Astrocyte (in vitro differentiated cells and primary cell): ENCODE data around the gene MAPK1IP1L. TPM values are rescaled to one million over a fixed set of nuclear protein-coding genes. Genes with fewer than 3 reads are reported as not detected.

ENCODE experiments used
- DNase-seq: peaks from one replicate; pipeline ENCODE4 v3.0.0-alpha.2; 2010; ENCODE audit warnings: low read depth
- FAIRE-seq: peaks from 2 replicates; lab custom pipeline; 2011; peaks lifted over from hg19 to GRCh38; lab: Jason Lieb, UNC
- H2AFZ ChIP-seq: 2 replicates; pipeline ENCODE4 v1.6.0; 2012; ENCODE audit warnings: low read depth, low read length, inconsistent platforms
- H3K27ac ChIP-seq: 2 replicates; pipeline ENCODE4 v1.5.1; 2011; ENCODE audit warnings: low read depth, low read length, inconsistent platforms
- H3K27me3 ChIP-seq: 2 replicates; pipeline ENCODE4 v1.6.0; 2011; ENCODE audit warnings: low read length, inconsistent platforms; ENCODE audit not compliant: insufficient read depth
- H3K36me3 ChIP-seq: 2 replicates; pipeline ENCODE4 v1.5.1; 2011; ENCODE audit warnings: low read length, inconsistent platforms; ENCODE audit not compliant: insufficient read depth
- H3K4me1 ChIP-seq: 2 replicates; pipeline ENCODE4 v1.5.1; 2011; ENCODE audit warnings: low read length, inconsistent platforms; ENCODE audit not compliant: insufficient read depth
- H3K4me2 ChIP-seq: 2 replicates; pipeline ENCODE4 v1.6.0; 2012; ENCODE audit warnings: low read length, inconsistent platforms
- H3K4me3 ChIP-seq: 2 replicates; pipeline ENCODE4 v1.5.1; 2011; ENCODE audit warnings: low read depth, mild to moderate bottlenecking, low read length, inconsistent platforms; ENCODE audit not compliant: insufficient read depth
- H3K79me2 ChIP-seq: 2 replicates; pipeline ENCODE4 v1.6.0; 2012; ENCODE audit warnings: mild to moderate bottlenecking, low read length, inconsistent platforms; ENCODE audit not compliant: insufficient read depth
- H3K9ac ChIP-seq: 2 replicates; pipeline ENCODE4 v1.6.0; 2012; ENCODE audit warnings: mild to moderate bottlenecking, low read length, inconsistent platforms
- H3K9me3 ChIP-seq: 2 replicates; pipeline ENCODE4 v1.5.1; 2012; ENCODE audit warnings: low read depth, mild to moderate bottlenecking, low read length, inconsistent platforms; ENCODE audit not compliant: insufficient read depth
- H4K20me1 ChIP-seq: 2 replicates; pipeline ENCODE4 v1.6.0; 2012; ENCODE audit warnings: low read length, inconsistent platforms; ENCODE audit not compliant: insufficient read depth
- H3K27ac Mint-ChIP-seq: one replicate; pipeline ENCODE4 v1.8.0; 2021; ENCODE audit warnings: mild to moderate bottlenecking, mixed read lengths; ENCODE audit not compliant: unreplicated experiment
- H3K27me3 Mint-ChIP-seq: one replicate; pipeline ENCODE4 v1.8.0; 2021; ENCODE audit warnings: low read depth, mixed read lengths; ENCODE audit not compliant: unreplicated experiment
- H3K36me3 Mint-ChIP-seq: one replicate; pipeline ENCODE4 v1.8.0; 2021; ENCODE audit warnings: low read depth, mixed read lengths; ENCODE audit not compliant: unreplicated experiment
- H3K4me1 Mint-ChIP-seq: one replicate; pipeline ENCODE4 v1.8.0; 2021; ENCODE audit warnings: low read depth, mixed read lengths; ENCODE audit not compliant: unreplicated experiment
- H3K4me3 Mint-ChIP-seq: one replicate; pipeline ENCODE4 v1.8.0; 2021; ENCODE audit warnings: mild to moderate bottlenecking, moderate library complexity, mixed read lengths; ENCODE audit not compliant: unreplicated experiment
- H3K9me3 Mint-ChIP-seq: one replicate; pipeline ENCODE4 v1.8.0; 2021; ENCODE audit warnings: mild to moderate bottlenecking, mixed read lengths; ENCODE audit not compliant: unreplicated experiment
- EZH2 ChIP-seq: IDR thresholded peaks from 2 replicates; pipeline ENCODE4 v1.6.1; 2012; ENCODE audit warnings: mild to moderate bottlenecking, low read length, inconsistent platforms; ENCODE audit not compliant: insufficient read depth
- total RNA-seq: library from RNA; stranded (reverse); gene quantifications from 2 replicates; pipeline ENCODE4 v1.2.1, GENCODE V29; 2021
- TF ChIP-seq, protein P1 (sequence below): IDR thresholded peaks from 2 replicates; pipeline ENCODE4 v1.5.1; 2011; ENCODE audit warnings: low read depth, mild to moderate bottlenecking, inconsistent platforms, low read length, moderate library complexity; ENCODE audit not compliant: insufficient read depth

Gene MAPK1IP1L
- total RNA-seq, 1 donor from 2014 or later, result 111 TPM

DNA sequence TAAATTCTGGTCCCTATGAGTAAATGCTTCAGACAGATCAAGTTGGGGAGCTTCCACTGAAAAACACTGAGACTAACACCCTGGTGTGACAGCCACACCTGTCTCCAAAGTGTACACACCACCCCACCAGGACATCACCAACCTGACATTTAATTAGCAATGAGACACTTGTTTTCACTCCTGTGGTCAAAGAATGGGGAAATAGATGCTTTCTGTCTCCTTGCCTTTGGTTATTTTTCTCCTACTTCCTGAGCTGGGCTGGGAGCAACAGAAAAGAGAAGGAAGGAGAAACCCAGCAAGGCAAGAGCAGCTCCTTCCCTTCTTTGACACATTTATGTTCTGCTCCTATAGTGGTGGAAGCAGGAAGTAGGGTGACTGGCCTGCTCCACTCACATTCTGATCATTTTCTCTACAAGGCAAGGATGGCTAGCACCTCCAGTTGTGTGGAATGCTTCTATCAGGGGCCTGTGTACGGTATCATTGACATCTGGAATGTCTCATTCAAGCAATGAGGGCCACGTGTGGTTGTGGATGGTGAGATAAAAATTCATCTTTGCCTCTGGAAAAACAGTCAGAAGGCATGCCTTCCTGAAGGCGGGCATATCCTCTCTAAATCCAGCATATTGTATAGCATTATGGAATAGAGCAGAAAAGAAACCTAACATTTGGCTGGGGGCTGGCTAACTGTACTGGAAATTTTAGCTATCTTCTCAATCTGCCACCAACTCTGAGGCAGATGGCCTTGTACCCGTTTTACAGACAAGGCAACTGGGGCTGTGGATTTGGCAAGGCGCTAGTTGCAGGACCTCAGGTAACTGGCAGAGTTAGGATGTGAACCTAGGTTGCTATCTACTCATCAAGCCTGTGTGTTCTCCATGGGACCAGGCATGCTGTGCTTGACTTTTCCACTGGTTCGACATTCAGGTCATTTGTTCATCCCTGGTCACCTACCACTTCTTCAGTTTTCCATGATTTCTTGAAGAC, 52.8 kb downstream of the MAPK1IP1L start:
- H3K9ac ChIP-seq, result peak overlapping the region; percentile 82
- peaks cover 44% of the 10 kb centered on the region for H3K4me1 ChIP-seq
- TF ChIP-seq EZH2, result no peak
- TF ChIP-seq, protein P1, sequence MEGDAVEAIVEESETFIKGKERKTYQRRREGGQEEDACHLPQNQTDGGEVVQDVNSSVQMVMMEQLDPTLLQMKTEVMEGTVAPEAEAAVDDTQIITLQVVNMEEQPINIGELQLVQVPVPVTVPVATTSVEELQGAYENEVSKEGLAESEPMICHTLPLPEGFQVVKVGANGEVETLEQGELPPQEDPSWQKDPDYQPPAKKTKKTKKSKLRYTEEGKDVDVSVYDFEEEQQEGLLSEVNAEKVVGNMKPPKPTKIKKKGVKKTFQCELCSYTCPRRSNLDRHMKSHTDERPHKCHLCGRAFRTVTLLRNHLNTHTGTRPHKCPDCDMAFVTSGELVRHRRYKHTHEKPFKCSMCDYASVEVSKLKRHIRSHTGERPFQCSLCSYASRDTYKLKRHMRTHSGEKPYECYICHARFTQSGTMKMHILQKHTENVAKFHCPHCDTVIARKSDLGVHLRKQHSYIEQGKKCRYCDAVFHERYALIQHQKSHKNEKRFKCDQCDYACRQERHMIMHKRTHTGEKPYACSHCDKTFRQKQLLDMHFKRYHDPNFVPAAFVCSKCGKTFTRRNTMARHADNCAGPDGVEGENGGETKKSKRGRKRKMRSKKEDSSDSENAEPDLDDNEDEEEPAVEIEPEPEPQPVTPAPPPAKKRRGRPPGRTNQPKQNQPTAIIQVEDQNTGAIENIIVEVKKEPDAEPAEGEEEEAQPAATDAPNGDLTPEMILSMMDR, result no peak
- H3K4me2 ChIP-seq, result peak overlapping the region; percentile 77
- H3K9me3 ChIP-seq, result peaks cover 8% of the 10 kb centered on the region
- Mint-ChIP-seq H3K4me1 (peaks cover 39% of the 10 kb centered on the region), H3K4me3 (no peak overlapping the region), H3K9me3 (peaks cover 17% of the 10 kb centered on the region), H3K36me3 (no peaks in the 10 kb centered on the region), H3K27me3 (no peaks in the 10 kb centered on the region), H3K27ac (peak overlapping the region; percentile 99)
- no peak overlapping the region for H3K4me3 ChIP-seq
- H3K79me2 ChIP-seq, result no peaks in the 10 kb centered on the region
- no peak overlapping the region for H2AFZ ChIP-seq
- FAIRE-seq, result no peak
- H3K36me3 ChIP-seq, result no peaks in the 10 kb centered on the region
- H3K27ac ChIP-seq, result peak overlapping the region; percentile 97
- H3K27me3 ChIP-seq, result no peaks in the 10 kb centered on the region
- no peaks in the 10 kb centered on the region for H4K20me1 ChIP-seq
- no peak for DNase-seq

DNA sequence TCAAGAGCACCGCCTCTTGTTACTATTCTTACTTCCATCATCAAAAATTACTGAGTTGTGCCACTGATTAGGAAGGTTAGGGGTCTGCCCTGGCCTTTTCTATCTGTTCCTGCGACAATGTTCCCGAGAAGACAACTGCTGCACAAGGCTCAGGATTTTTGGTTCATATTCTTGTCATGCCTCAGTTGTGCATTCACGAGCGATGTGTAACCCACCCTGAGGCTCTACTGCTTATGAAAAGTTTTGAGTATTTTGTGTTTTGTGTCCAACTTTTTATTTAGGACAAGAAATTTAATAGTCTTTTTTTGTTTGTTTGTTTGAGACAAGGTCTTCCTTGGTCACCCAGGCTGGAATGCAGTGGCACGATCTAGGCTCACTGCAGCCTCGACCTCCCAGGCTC, 54.5 kb downstream of the MAPK1IP1L start:
- Mint-ChIP-seq H3K4me1 (peaks cover 39% of the 10 kb centered on the region), H3K27me3 (no peaks in the 10 kb centered on the region), H3K27ac (no peak overlapping the region), H3K36me3 (no peaks in the 10 kb centered on the region), H3K4me3 (no peak overlapping the region), H3K9me3 (peaks cover 17% of the 10 kb centered on the region)
- H3K4me2 ChIP-seq, result no peak overlapping the region
- no peak overlapping the region for H3K4me3 ChIP-seq
- H3K27ac ChIP-seq, result no peak overlapping the region
- peaks cover 44% of the 10 kb centered on the region for H3K4me1 ChIP-seq
- no peak overlapping the region for H3K9ac ChIP-seq
- H4K20me1 ChIP-seq, result no peaks in the 10 kb centered on the region
- H2AFZ ChIP-seq, result no peak overlapping the region
- peaks cover 8% of the 10 kb centered on the region for H3K9me3 ChIP-seq
- H3K27me3 ChIP-seq, result no peaks in the 10 kb centered on the region
- no peak for DNase-seq
- H3K79me2 ChIP-seq, result no peaks in the 10 kb centered on the region
- H3K36me3 ChIP-seq, result no peaks in the 10 kb centered on the region
- no peak for TF ChIP-seq EZH2
- TF ChIP-seq, protein P1, result no peak
- FAIRE-seq, result no peak
